Loucy (cell line): ENCODE results near the gene GRM7.

ENCODE experiments used
- H2AFZ ChIP-seq: fragments of 200-600 bp; sonication (generic); 2 replicates; pipeline ENCODE4 v1.6.0; 2016; ENCODE audit warnings: antibody characterized with exemption, mild to moderate bottlenecking, low read length, moderate library complexity
- H3F3A ChIP-seq: fragments of 200-600 bp; 2 replicates; pipeline ENCODE4 v1.6.0; 2016; ENCODE audit warnings: antibody characterized with exemption, low read depth, mild to moderate bottlenecking
- H3K27me3 ChIP-seq: fragments of 200-600 bp; sonication (generic); 2 replicates; pipeline ENCODE4 v1.6.1; 2014; ENCODE audit warnings: low read length, mild to moderate bottlenecking; ENCODE audit not compliant: insufficient read depth, poor library complexity, severe bottlenecking
- H3K36me3 ChIP-seq: fragments of 200-600 bp; sonication (generic); 2 replicates; pipeline ENCODE4 v1.6.1; 2016; ENCODE audit warnings: low read length; ENCODE audit not compliant: insufficient read depth
- H3K4me1 ChIP-seq: fragments of 200-600 bp; sonication (generic); 2 replicates; pipeline ENCODE4 v1.5.1; 2014; ENCODE audit warnings: low read length, mild to moderate bottlenecking; ENCODE audit not compliant: insufficient read depth, poor library complexity, severe bottlenecking
- H3K4me2 ChIP-seq: fragments of 200-600 bp; sonication (generic); 2 replicates; pipeline ENCODE4 v1.6.0; 2014; ENCODE audit warnings: antibody characterized with exemption, low read length, low read depth, mild to moderate bottlenecking; ENCODE audit not compliant: poor library complexity, severe bottlenecking
- H3K4me3 ChIP-seq: fragments of 200-600 bp; sonication (generic); 2 replicates; pipeline ENCODE4 v1.5.1; 2014; ENCODE audit warnings: low read length, mild to moderate bottlenecking, mixed read lengths; ENCODE audit not compliant: poor library complexity, severe bottlenecking
- H3K79me2 ChIP-seq: fragments of 200-600 bp; sonication (generic); 2 replicates; pipeline ENCODE4 v1.6.1; 2014; ENCODE audit warnings: low read length; ENCODE audit not compliant: insufficient read depth
- H3K9ac ChIP-seq: fragments of 200-600 bp; sonication (generic); 2 replicates; pipeline ENCODE4 v1.6.0; 2014; ENCODE audit warnings: mild to moderate bottlenecking, low read depth, low read length, moderate library complexity; ENCODE audit not compliant: poor library complexity, severe bottlenecking
- H3K9me2 ChIP-seq: fragments of 200-600 bp; sonication (generic); replicated peaks from 2 replicates; pipeline ENCODE4 v1.6.1; 2016; ENCODE audit warnings: low read depth, low read length, mixed read lengths
- H3K9me3 ChIP-seq: fragments of 200-600 bp; sonication (generic); 2 replicates; pipeline ENCODE4 v1.6.1; 2014; ENCODE audit warnings: mild to moderate bottlenecking, antibody characterized with exemption, low read length, low read depth; ENCODE audit not compliant: insufficient read depth
- H4K20me1 ChIP-seq: fragments of 200-600 bp; sonication (generic); 2 replicates; pipeline ENCODE4 v1.6.0; 2014; ENCODE audit warnings: antibody characterized with exemption, low read length, mild to moderate bottlenecking; ENCODE audit not compliant: insufficient read depth, poor library complexity, severe bottlenecking
- CTCF ChIP-seq: fragments of 200-600 bp; sonication (generic); conservative IDR thresholded peaks from 2 replicates; pipeline ENCODE4 v1.5.1; 2014; ENCODE audit warnings: mild to moderate bottlenecking, antibody characterized with exemption, low read length
- EZH2phosphoT487 ChIP-seq: fragments of 200-600 bp; IDR thresholded peaks from 2 replicates; pipeline ENCODE4 v1.6.1; 2018; ENCODE audit warnings: antibody characterized with exemption, mild to moderate bottlenecking, moderate library complexity, borderline replicate concordance

The GRM7 gene

GRCh38 chr3:7367968-7368367 lies 507.1 kb downstream of the GRM7 start:
- no peak overlapping the region for H3K4me2 ChIP-seq
- H3K9ac ChIP-seq, result no peak overlapping the region
- no peaks in the 10 kb centered on the region for H3K36me3 ChIP-seq
- H3K27me3 ChIP-seq, result no peaks in the 10 kb centered on the region
- no peaks in the 10 kb centered on the region for H3K79me2 ChIP-seq
- no peaks in the 10 kb centered on the region for H3K4me1 ChIP-seq
- H3K9me2 ChIP-seq, result no peaks in the 10 kb centered on the region
- TF ChIP-seq EZH2phosphoT487 (no peak), CTCF (no peak)
- H4K20me1 ChIP-seq, result no peaks in the 10 kb centered on the region
- H3K4me3 ChIP-seq, result no peak overlapping the region
- H2AFZ ChIP-seq, result no peak overlapping the region
- H3F3A ChIP-seq, result no peaks in the 10 kb centered on the region
- H3K9me3 ChIP-seq, result no peaks in the 10 kb centered on the region

- Histone ChIP-seq H3K4me1 (no peaks in the 10 kb centered on the region), H3K4me3 (no peak overlapping the region)
These were observed 507.7 kb downstream of the GRM7 start for GRCh38 chr3:7368597-7368996.

GRCh38 chr3:7371693-7372572 lies 511.0 kb downstream of the GRM7 start:
- no peaks in the 10 kb centered on the region for H3K9me2 ChIP-seq
- no peaks in the 10 kb centered on the region for H3K4me1 ChIP-seq
- no peak overlapping the region for H3K4me3 ChIP-seq
- H3K79me2 ChIP-seq, result no peaks in the 10 kb centered on the region
- H3K9ac ChIP-seq, result no peak overlapping the region
- no peaks in the 10 kb centered on the region for H3F3A ChIP-seq
- H3K4me2 ChIP-seq, result no peak overlapping the region
- no peak for TF ChIP-seq CTCF
- TF ChIP-seq EZH2phosphoT487, result no peak
- no peaks in the 10 kb centered on the region for H3K27me3 ChIP-seq
- no peaks in the 10 kb centered on the region for H3K36me3 ChIP-seq
- no peaks in the 10 kb centered on the region for H3K9me3 ChIP-seq
- H2AFZ ChIP-seq, result no peak overlapping the region
- H4K20me1 ChIP-seq, result no peaks in the 10 kb centered on the region

More at GRCh38 chr3:7368597-7368996, 507.7 kb downstream of the GRM7 start:
- H3K9me2 ChIP-seq, result no peaks in the 10 kb centered on the region
- no peak overlapping the region for H2AFZ ChIP-seq
- no peak overlapping the region for H3K9ac ChIP-seq
- no peak overlapping the region for H3K4me2 ChIP-seq
- no peaks in the 10 kb centered on the region for H3K9me3 ChIP-seq
- H3K27me3 ChIP-seq, result no peaks in the 10 kb centered on the region
- H4K20me1 ChIP-seq, result no peaks in the 10 kb centered on the region
- H3K36me3 ChIP-seq, result no peaks in the 10 kb centered on the region
- no peak for TF ChIP-seq EZH2phosphoT487
- no peak for TF ChIP-seq CTCF
- no peaks in the 10 kb centered on the region for H3F3A ChIP-seq
- H3K79me2 ChIP-seq, result no peaks in the 10 kb centered on the region
